Renal pelvis (tissue), 4 donors: ENCODE results near the gene VAMP5. TPM values are rescaled to one million over a fixed set of nuclear protein-coding genes. Genes with fewer than 3 reads are reported as not detected.
"Not testable (repeated sequence)": the region's sequence is repeated elsewhere in the genome, so short reads cannot be mapped to it uniquely, and the experiment has no call there.

Source experiments
- DNase-seq: peaks from one replicate; pipeline ENCODE4 v3.0.0-alpha.2; 2013
- polyA plus RNA-seq, 3 donors: library from polyadenylated mRNA; unstranded; fragments of 120-200 nt; gene quantifications; one replicate each; pipeline ENCODE4 v1.2.1, GENCODE V29; 2013; ENCODE audit not compliant: insufficient read length in 3 of 3

The VAMP5 gene
- polyA plus RNA-seq, 3 donors: 39.0 to 46.1 (median 44.5) TPM

DNA sequence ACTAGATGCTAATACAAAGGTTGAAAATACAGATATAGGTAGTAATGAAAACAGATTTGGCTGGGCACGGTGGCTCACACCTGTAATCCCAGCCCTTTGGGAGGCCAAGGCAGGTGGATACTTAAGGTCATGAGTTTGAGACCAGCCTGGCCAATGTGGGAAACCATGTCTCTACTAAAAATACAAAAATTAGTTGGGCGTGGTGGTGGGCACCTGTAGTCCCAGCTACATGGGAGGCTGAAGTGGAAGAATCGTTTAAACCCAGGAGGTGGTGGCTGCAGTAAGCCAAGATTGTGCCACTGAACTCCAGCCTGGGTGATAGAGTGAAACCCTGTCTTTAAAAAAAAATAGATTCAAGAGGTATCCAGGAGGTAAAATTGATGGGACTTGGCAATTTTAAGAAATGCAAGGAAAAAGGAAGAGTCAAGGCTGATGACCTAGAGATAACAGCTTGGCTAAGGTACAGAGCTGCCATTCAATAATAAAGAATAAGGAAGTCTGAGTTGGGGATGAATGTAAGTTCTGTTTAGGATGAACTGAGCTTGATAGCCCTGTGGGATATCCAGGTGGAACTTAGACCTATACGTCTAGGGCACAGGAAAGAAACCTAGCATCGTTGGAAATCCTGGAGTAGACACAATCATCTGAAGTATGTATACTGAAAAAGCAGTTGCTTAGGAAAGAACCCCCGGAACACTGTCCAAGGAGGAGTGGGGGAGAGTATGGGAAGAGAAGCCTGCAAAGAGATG, 36.2 kb upstream of the VAMP5 start:
- no peak for DNase-seq

- DNase-seq: no peak
Observed at GRCh38 chr2:85548608-85548900, 35.7 kb upstream of the VAMP5 start.

GRCh38 chr2:85549095-85549494, 35.1 kb upstream of the VAMP5 start:
- DNase-seq: no peak

DNA sequence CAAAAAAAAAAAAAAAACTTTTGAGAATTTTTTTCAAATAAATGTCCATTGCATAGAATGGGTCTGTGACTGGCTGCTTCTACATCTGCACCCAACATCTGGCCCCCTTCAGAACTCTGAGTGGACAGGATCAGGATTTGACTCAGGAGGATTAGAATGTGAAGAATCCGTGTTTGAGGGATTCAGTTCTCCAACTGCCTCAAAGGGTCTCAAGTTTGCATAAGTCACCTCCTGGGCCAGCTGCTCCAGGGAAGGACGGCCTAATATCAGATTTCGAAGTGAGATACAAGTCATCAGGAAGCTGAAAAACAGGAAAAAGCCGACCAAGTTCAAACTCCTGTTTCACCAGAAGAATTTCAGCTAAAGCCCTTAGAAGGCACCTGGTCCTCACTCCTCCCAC, 34.4 kb upstream of the VAMP5 start:
- peak; percentile 48 for DNase-seq

DNA sequence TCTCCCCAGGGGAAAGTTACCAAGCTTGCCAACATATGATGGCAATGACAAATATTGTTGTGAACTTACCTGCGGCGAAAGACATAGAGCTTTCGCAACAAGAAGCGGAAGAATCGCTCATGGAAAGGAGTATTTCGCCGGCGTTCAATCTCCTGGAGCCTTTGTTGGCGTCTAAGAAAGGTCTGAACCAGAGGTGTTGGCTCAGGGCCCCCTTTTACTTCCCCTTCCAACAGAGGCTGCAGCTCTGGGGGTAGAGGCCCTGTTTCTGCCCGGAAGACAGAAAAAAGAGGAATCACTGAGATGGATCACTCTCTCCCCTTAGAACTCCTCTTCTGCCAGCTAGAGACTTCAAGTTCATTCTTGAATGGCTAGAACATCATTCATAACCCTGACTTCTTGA, 33.7 kb upstream of the VAMP5 start:
- no peak for DNase-seq

DNA sequence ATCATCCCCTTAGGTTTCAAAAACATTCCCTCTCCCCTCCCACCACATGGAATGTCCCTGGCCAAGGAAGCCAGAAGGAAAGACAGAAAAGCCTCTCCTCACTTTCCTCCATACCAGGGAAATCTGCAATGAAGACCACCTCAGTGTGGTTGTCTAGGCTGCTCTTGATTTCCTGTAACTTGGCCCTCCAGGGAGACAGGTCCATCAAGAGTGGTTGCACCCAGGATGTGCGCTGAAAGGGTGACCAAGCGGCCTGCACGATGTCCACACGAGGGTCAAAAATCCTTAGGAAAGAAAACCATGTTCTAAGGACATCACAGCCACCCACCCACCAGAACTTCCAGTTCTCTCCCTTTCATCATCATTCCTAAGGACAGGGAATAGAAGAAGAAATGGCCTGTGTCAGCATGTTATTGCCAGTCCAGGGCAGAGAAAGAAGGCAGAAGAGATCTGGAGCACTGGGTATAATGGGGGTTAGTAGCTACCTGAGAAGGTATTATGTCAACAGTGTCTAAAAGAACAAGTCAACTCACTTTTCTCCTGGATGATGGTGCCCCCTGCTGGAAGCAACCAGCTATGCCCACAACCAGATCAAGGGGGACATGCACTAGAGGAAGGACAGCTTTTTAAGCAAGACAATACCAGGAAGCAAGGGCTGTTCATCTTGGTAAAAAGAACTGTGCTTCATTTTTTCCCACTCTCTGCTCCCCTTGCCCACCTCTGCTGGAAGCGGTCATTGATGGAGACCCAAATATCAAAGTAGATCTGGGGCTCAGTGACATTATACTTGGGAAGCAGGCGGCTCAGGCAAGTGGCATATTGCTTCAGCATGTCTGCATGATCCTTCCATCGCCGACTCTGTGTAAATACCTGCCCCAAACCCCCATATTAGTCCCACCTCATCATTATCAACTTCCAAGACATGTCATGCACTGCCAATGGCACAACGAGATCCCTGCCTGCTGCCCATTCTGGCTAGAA, 32.2 kb upstream of the VAMP5 start:
- peak; percentile 79 for DNase-seq

DNA sequence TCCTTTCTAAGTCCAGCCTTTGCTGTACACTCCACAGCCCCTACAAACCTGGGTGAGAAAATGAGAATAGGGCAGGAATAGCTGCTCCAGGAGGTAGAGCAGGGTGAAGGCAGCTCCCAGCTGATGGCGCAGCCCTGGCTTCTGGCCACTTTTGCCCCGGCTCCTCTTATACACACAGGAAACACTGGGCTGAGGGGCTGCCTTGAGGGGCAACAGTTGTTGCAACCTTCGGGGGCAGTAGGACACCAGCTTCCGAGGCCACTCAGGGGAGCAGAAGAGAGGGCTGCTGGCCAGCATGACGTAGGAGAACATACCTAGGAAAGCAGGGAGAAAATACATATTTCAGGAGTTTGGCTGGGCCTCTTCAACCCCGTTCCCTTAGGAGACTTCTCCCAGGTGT, 31.0 kb upstream of the VAMP5 start:
- DNase-seq: no peak

DNA sequence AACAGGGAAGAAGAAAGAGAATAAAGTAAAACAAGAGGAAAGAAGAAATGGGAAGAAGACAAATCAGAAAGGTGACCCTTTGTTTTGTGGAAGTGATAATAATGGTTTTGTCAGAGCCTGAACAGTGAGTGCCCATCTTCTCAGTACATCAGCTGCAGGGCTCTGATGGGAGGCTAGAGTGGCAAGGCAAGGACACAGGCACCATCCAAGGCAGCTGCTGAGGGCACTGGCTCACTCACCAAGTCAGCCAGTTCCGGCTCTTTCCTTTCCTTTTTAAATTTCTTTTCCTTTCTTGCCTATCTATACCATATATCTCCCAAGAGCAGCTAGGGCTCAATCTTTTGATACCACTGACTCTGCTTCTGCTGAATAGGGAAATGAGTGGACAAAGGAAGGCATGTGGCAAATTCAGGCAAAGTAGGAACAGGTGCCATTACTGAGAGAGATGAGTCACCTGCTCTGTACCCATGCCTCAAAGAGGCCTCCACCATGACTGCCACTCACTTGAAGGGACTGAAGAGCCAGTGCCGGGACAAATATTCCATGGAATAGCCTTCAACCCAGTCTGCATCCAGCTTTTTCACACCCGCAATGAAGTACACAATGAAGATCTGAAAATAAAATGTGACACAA, 29.1 kb upstream of the VAMP5 start:
- no peak for DNase-seq

- DNase-seq: no peak
Observed at GRCh38 chr2:85557130-85557529, 27.1 kb upstream of the VAMP5 start.

- DNase-seq: no peak
Observed at GRCh38 chr2:85558160-85558559, 26.1 kb upstream of the VAMP5 start.

GRCh38 chr2:85560403-85560726, 23.9 kb upstream of the VAMP5 start:
- DNase-seq: not testable (repeated sequence)

DNA sequence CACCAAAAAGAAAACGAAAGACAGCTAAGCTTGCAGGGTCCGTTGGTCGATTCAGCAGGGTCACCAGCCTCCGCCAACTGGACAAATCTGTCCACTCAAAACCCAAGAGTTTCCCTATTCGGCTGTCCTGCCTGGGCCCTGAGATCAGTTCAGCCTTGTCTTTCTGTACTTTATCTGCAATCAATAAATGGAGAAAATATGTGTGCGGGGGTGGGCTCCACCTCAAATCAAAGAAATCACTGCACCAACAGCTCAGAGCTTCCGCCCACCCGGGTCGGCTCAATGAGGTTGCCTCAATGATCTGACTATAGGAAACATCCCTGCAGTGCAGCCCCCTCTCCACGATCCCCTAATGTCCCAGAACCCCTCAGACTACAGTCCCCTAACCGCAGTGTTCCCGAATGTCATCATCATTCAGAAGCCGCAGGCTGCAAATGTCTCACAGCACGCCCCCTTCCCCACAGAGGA, 23.4 kb upstream of the VAMP5 start:
- no peak for DNase-seq

DNA sequence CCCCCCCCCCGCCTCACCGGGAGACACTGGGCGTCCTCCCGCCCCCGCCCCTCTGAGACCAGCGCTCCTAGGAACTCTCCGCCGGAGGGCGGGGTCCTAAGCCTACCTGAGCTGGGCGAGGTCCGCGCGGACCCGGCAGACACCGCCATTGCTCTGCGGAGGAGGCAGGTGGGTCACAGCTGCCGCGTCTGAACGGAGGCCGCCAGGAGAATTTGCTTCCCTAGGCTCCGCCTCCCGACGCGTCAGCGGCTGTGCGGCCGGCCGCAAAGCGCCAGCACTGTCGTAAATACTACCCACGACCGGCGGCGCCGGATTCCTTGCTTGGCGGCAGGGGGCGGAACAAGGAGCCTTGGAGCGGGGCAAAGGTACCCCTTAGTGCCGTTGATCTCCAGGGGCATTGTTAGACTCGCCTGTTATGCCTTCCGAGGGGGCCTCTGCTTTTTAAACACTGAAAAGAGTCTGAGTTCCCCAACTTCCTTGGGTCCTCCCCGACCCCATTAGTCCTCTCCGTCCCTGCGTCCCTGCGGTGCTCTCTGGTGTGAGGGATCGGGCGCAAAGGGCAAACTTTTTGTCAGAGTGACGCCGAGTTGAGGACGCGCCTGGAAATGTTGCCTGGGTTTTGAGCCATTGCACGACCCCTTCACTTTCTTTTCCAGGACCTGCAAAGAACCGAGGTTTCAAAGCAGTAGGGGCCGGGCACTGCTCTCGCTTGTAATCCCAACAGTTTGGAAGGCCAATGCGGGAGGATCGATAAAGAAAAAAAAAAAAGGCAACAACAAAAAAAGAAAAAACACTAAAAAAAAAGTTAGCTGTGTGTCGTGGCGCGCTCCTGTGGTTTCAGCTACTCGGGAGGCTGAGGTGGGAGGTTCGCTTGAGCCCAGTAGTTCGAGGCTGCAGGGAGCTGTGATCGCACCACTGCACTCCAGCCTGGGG, 22.7 kb upstream of the VAMP5 start, which contains the start of gene GGCX:
TSS of gene GGCX (minus strand) at position 214 of the 933 bp plus-strand sequence. CDS start at position 149, 65 bp downstream.
- DNase-seq: peak; percentile 97

DNA sequence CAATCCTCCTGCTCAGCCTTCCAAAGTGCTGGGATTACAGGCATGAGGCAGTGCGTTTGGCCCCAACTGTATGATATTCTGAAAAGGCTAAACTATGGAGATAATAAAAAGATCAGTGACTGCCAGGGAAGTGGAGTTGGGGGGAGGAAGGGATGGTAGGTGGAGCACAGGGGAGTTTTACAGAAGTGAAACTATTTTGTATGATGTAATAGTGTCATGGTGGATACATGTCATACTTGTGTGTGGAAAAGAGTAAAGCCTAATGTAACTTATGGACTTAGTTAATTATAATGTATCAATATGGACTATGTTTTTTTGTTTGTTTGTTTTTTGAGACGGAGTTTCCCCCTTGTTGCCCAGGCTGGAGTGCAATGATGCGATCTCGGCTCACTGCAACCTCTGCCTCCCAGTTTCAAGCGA, 20.1 kb upstream of the VAMP5 start:
- DNase-seq: no peak

DNA sequence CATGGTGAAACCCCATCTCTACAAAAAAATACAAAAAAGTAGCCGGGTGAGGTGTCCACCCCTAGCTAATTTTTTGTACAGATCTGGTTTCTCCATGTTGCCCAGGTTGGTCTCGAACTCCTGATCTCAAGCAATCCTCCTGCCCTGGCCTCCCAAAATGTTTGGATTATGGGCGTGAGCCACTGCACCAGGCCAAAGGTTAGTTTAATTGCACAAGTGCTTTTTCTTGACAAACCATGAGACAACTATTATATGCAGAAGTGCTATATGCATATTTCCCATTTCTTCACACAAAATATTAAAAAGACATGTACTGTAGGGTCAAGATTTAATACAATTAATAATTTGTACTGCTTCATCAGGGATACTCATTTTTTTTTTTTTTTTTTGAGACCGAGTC, 18.0 kb upstream of the VAMP5 start:
- no peak for DNase-seq

GRCh38 chr2:85575739-85576138, 8.5 kb upstream of the VAMP5 start:
- DNase-seq: no peak

GRCh38 chr2:85577063-85577385, 7.2 kb upstream of the VAMP5 start:
- DNase-seq: no peak

DNA sequence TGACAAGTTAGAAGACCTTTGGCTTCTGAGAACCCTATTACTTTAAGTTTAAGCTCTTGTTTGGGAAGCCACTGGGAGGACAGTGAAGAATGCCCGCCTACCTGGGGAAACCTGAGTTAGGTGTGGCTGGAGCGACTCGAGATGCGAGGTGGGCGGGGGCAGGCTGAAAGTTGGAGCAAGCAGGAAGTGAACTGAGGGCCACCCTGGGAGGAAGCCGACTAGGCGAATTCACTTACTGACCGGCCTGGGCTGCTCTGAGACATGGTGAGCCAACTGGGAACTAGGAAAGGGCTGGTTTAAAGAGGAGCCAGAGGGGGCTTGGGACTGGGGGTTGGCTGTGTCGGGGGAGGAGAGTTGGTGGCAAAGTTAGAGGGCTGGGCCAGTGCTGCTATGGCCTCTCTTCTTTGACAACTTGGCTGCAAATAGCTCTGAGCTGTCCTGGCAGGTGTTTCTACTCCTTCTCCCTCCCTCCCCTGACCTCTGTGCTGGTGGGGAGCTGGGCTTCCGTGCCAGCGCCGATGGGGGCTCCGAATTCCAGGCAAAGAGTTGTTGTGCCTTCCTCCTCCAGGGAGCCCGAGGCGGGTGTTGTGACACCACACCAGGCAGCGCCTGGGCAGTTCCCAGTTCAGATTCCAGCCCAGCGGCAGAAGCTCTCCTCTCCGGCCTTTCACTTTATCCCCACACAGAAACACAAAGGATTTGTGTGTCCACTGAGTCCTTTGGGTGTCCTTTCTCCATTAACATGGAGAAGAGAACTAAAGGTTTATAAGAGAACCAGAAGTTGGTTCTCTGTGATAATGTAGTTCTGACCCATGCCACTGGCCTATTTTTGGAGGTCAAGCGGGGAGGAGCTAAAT, 6.6 kb upstream of the VAMP5 start, which contains the start of gene VAMP8:
TSS of gene VAMP8 (plus strand) at position 201 of the 857 bp plus-strand sequence. CDS start at position 262, 61 bp downstream.
- no peak for DNase-seq

DNA sequence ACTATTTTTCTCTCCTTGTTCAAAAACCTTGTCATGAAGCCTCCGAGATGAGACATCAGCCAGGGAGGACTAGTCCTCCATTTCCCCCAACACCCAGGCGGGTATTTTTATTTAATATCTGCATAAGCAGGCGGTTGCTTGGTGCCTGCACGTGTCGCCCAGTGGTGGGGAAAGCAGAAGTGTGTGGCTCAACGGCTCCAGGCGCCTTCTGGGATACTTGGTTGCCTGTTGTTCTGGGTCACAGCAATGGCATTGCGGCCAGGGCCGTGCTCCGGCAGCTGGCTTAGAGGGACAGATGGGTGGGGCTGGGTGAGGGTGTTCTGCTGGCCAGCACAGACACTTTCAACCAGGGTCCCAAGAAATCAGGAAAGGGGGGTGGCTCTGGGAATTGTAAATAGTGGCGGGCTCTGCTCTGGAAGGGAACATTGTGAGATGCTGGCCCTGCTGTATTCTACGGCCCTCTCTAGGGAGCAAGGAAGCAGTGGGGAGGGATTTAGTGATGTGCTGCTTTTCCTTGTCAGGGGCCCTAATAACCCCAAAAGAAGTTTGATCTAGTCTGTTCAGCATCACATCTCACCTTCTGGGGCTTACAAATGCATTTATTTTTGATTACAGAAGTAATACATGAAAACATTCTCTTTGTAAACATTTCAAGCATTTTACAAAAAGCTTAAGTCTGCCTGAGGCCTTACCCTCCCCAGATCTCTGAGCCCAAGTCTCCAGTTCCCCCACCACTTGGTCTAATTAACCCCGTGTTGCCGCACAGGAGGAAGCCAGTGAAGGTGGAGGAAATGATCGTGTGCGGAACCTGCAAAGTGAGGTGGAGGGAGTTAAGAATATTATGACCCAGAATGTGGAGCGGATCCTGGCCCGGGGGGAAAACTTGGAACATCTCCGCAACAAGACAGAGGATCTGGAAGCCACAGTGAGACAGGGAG, 5.7 kb upstream of the VAMP5 start:
- DNase-seq: no peak
